ENCODE measurements around the gene SDCBP2. TPM values are rescaled to one million over a fixed set of nuclear protein-coding genes. Genes with fewer than 3 reads are reported as not detected.

Gene SDCBP2
- total RNA-seq, 6 experiments from 2014 or later, result 2.0 to 43.3 (median 16.6) TPM

GRCh38 chr20:1320902-1321653, 7.9 kb downstream of the SDCBP2 start:
- Histone ChIP-seq H3K36me3 (no peaks in the 10 kb centered on the region), H3K27me3 (no peaks in the 10 kb centered on the region), H3K9me3 (no peaks in the 10 kb centered on the region), H3K4me3 (no peak overlapping the region), H3K4me1 (peaks cover 0 to 13% (median under 1%) of the 10 kb centered on the region in 4 donors), H3K27ac (peak overlapping the region in 1 of 3 donors; percentile 52)
- intact Hi-C loops (cut with DNase I), result loop anchor here in 1 of 2 donors (10.0 kb wide), 1 partner anchor 64 kb away; no protein-coding TSS in a partner anchor
- ATAC-seq (no peak), DNase-seq (no peak)
- 68% methylated on average over 7 of the region's 17 CpGs for WGBS (ENCODE audit: insufficient coverage, low coverage, low lambda C conversion rate, missing lambda C conversion rate)
- TF ChIP-seq CTCF (IDR thresholded peaks at IDR 0.05), result no peak
- no peak for TF ChIP-seq POLR2A (IDR thresholded peaks at IDR 0.05)

- H3K27ac ChIP-seq, result no peak overlapping the region
Measured at GRCh38 chr20:1320016-1320415, 8.9 kb downstream of the SDCBP2 start.

GRCh38 chr20:1319462-1319861, 9.5 kb downstream of the SDCBP2 start:
- no peaks in the 10 kb centered on the region for H3K36me3 ChIP-seq
- no peaks in the 10 kb centered on the region for H3K9me3 ChIP-seq
- H3K4me3 ChIP-seq, result no peak overlapping the region
- H3K27me3 ChIP-seq, result no peaks in the 10 kb centered on the region
- H3K4me1 ChIP-seq, result peaks cover 0 to 8% (median 0%) of the 10 kb centered on the region in 4 donors
- TF ChIP-seq POLR2A (IDR thresholded peaks at IDR 0.05), result no peak
- no peak for TF ChIP-seq CTCF (IDR thresholded peaks at IDR 0.05)
- intact Hi-C loops (cut with DNase I), result no loop called here
- DNase-seq (no peak), ATAC-seq (no peak)
- WGBS (ENCODE audit: insufficient coverage, low coverage, low lambda C conversion rate, missing lambda C conversion rate), result no CpG with 5 or more reads among the region's 4 CpGs
- no peak overlapping the region for H3K27ac ChIP-seq

More at GRCh38 chr20:1320016-1320415, 8.9 kb downstream of the SDCBP2 start:
- Histone ChIP-seq H3K9me3 (no peaks in the 10 kb centered on the region), H3K27me3 (no peaks in the 10 kb centered on the region), H3K4me3 (no peak overlapping the region), H3K36me3 (no peaks in the 10 kb centered on the region), H3K4me1 (peaks cover 0 to 12% (median 0%) of the 10 kb centered on the region in 4 donors)
- DNase-seq (no peak), ATAC-seq (no peak)
- intact Hi-C loops (cut with DNase I), result loop anchor here in 1 of 2 donors (10.0 kb wide), 1 partner anchor 65 kb away; no protein-coding TSS in a partner anchor
- TF ChIP-seq POLR2A (IDR thresholded peaks at IDR 0.05), result no peak
- no peak for TF ChIP-seq CTCF (IDR thresholded peaks at IDR 0.05)
- WGBS (ENCODE audit: insufficient coverage, low coverage, low lambda C conversion rate, missing lambda C conversion rate), result 100% methylated on average over 2 of the region's 6 CpGs

GRCh38 chr20:1319051-1319450, 9.9 kb downstream of the SDCBP2 start:
- DNase-seq (no peak), ATAC-seq (no peak)
- WGBS (ENCODE audit: insufficient coverage, low coverage, low lambda C conversion rate, missing lambda C conversion rate), result 62% methylated on average over 4 of the region's 4 CpGs
- H3K27me3 ChIP-seq, result no peaks in the 10 kb centered on the region
- peaks cover 0 to 8% (median 0%) of the 10 kb centered on the region in 4 donors for H3K4me1 ChIP-seq
- H3K36me3 ChIP-seq, result no peaks in the 10 kb centered on the region
- TF ChIP-seq CTCF (IDR thresholded peaks at IDR 0.05) (no peak), POLR2A (IDR thresholded peaks at IDR 0.05) (no peak)
- no peak overlapping the region for H3K4me3 ChIP-seq
- H3K27ac ChIP-seq, result no peak overlapping the region
- no peaks in the 10 kb centered on the region for H3K9me3 ChIP-seq
- intact Hi-C loops (cut with DNase I), result no loop called here
